ENCODE data around the gene SNX8. TPM values are rescaled to one million over a fixed set of nuclear protein-coding genes. Genes with fewer than 3 reads are reported as not detected.
A peak's percentile ranks its signal among the peaks of the same experiment; 100 is the strongest.

Gene SNX8
- total and polyA plus RNA-seq, 8 donors, result 7.1 to 16.1 (median 11.7) TPM

DNA sequence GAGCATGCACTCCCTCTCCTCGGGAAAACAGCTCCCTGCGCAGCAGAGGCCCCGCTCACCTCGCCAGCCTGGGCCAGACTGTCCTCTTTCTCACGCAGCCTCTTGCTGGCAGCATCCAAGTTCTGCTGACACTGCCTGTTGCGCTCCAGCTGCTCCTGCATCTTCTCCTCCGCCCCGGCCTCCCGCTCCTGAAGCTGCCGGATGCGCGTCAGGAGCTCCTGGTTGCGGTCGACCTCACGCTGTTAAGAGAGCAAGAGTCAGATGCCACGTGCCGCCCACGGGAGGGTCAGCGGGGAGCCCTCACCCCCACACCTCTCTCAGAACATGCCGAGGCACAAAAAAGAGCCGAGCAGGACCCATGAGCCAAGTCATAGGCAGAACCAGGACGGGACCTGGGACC is 91.7 kb downstream of the SNX8 start:
- FAIRE-seq (no peak), DNase-seq (peak in 1 of 6 donors; percentile 49), ATAC-seq (no peak)
- Histone ChIP-seq H3K27me3 (no peaks in the 10 kb centered on the region), H3K9me3 (no peaks in the 10 kb centered on the region), H3K4me3 (no peak overlapping the region), H3K4me1 (no peaks in the 10 kb centered on the region), H3K27ac (no peak overlapping the region), H3K36me3 (peaks cover 0 to under 1% (median 0%) of the 10 kb centered on the region in 3 donors)
- intact Hi-C loops (cut with DNase I), result no loop called here
- TF ChIP-seq, protein P1, sequence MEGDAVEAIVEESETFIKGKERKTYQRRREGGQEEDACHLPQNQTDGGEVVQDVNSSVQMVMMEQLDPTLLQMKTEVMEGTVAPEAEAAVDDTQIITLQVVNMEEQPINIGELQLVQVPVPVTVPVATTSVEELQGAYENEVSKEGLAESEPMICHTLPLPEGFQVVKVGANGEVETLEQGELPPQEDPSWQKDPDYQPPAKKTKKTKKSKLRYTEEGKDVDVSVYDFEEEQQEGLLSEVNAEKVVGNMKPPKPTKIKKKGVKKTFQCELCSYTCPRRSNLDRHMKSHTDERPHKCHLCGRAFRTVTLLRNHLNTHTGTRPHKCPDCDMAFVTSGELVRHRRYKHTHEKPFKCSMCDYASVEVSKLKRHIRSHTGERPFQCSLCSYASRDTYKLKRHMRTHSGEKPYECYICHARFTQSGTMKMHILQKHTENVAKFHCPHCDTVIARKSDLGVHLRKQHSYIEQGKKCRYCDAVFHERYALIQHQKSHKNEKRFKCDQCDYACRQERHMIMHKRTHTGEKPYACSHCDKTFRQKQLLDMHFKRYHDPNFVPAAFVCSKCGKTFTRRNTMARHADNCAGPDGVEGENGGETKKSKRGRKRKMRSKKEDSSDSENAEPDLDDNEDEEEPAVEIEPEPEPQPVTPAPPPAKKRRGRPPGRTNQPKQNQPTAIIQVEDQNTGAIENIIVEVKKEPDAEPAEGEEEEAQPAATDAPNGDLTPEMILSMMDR (IDR thresholded peaks at IDR 0.05), result no peak
- 93% methylated on average over 21 to 22 of the region's 22 CpGs for WGBS, 2 donors

DNA sequence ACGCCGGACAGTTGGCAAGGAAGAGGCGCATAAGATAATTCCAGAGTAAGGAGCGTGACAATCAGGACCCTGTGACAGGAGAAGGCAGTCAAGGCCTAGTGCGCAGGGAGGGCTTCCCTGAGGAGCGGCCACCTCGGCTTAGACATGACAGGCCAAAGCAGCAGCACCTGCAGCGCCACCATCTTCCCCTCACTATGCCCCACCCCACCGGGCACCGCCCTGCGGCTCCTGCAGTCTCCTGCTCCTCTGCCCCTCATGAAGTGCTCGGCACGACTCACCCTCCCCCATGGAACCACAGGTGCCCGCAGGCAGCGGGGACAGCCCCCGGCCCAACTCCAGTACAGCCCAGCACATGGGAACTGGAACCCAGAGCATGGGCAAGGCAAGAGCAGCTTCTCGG is 93.3 kb downstream of the SNX8 start:
- Histone ChIP-seq H3K27me3 (no peaks in the 10 kb centered on the region), H3K27ac (no peak overlapping the region), H3K4me1 (no peaks in the 10 kb centered on the region), H3K9me3 (no peaks in the 10 kb centered on the region), H3K4me3 (no peak overlapping the region), H3K36me3 (peaks cover 0 to 9% (median 3%) of the 10 kb centered on the region in 3 donors)
- intact Hi-C loops (cut with DNase I), result no loop called here
- FAIRE-seq (no peak), ATAC-seq (no peak), DNase-seq (peak in 1 of 6 donors; percentile 53)
- 94 to 96% methylated on average over 16 of the region's 17 CpGs for WGBS, 2 donors
- TF ChIP-seq, protein P1 (IDR thresholded peaks at IDR 0.05), result no peak

DNA sequence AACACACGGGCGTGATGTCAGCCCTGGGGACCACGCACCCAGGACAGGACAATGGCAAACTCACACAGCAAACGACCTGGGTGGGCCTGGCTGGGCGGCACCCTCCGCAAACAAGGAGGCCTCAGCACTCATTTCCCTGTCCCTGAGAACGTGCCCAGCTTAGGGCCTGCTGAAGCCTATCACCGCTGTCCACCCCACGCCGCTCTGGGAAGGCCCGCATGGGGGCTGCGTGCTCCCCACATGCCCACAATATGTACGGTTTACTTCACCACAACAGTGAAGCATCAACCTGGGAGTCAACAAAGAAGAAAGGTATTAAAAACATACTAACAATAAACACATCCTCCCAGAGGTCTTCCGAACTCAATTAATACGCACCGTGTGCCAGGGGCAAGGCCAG is 93.7 kb downstream of the SNX8 start:
- TF ChIP-seq, protein P1 (IDR thresholded peaks at IDR 0.05), result no peak
- intact Hi-C loops (cut with DNase I), result no loop called here
- FAIRE-seq, result no peak
- DNase-seq, result no peak
- H3K4me3 ChIP-seq, result no peak overlapping the region
- no peak for ATAC-seq
- H3K9me3 ChIP-seq, result no peaks in the 10 kb centered on the region
- peaks cover 0 to 9% (median 3%) of the 10 kb centered on the region in 3 donors for H3K36me3 ChIP-seq
- H3K27ac ChIP-seq, result no peak overlapping the region
- no peaks in the 10 kb centered on the region for H3K4me1 ChIP-seq
- 94 to 96% methylated on average over 16 of the region's 16 CpGs for WGBS, 2 donors
- H3K27me3 ChIP-seq, result no peaks in the 10 kb centered on the region

DNA sequence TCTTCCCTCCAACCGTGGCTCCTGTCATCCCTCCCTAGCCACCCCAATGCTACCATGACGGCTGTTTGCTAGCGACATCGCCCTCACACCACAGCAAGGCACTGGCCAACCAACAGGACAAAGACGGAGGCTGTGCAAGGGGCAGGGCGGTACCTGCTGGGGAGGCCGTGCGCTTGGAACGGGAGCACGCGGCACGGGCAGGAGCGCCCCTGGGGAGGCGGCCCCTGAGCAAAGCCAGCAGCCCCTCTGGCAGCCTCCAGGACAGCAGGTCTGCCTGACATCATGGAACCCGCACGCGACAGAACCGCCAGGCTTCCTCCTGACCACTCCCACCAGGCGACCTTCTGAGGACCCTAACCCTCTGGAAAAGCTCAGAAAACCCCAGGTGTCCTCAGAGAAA is 94.2 kb downstream of the SNX8 start:
- no peak for DNase-seq
- no peak overlapping the region for H3K27ac ChIP-seq
- no peak overlapping the region for H3K4me3 ChIP-seq
- intact Hi-C loops (cut with DNase I), result no loop called here
- no peaks in the 10 kb centered on the region for H3K9me3 ChIP-seq
- no peaks in the 10 kb centered on the region for H3K4me1 ChIP-seq
- TF ChIP-seq, protein P1 (IDR thresholded peaks at IDR 0.05), result no peak
- no peaks in the 10 kb centered on the region for H3K27me3 ChIP-seq
- FAIRE-seq, result no peak
- ATAC-seq, result no peak
- H3K36me3 ChIP-seq, result peaks cover 0 to 9% (median 3%) of the 10 kb centered on the region in 3 donors
- whole genome bisulfite sequencing, 2 donors, result 92 to 97% methylated on average over 19 of the region's 19 CpGs

DNA sequence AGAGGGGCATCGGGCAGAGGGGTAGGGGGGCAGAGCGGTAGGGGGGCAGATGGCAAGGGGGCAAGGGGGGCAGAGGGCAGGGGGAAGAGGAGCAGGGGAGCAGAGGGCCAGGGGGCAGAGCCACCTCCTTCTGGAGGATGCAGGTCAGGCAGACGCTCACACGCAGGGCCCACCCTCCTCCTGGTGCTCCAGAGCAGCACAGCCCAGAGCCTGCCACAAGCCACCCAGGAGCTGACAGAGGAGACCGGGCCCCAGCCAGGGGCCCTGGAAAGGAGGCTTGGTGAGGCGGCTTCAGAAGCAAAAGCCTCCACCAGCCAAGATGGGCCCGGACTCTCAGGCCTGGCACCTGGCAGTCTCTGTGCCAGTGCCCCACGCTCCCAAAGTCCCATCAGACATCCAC is 94.6 kb downstream of the SNX8 start:
- TF ChIP-seq, protein P1 (IDR thresholded peaks at IDR 0.05), result no peak
- FAIRE-seq, result no peak
- 93 to 94% methylated on average over 7 to 8 of the region's 8 CpGs for WGBS, 2 donors
- peaks cover 0 to 9% (median 3%) of the 10 kb centered on the region in 3 donors for H3K36me3 ChIP-seq
- no peaks in the 10 kb centered on the region for H3K9me3 ChIP-seq
- intact Hi-C loops (cut with DNase I), result loop anchor here in 2 of 3 donors (10.0 kb wide), 2 partner anchors 555 to 635 kb away; no protein-coding TSS in a partner anchor
- DNase-seq, result no peak
- H3K4me1 ChIP-seq, result no peaks in the 10 kb centered on the region
- no peaks in the 10 kb centered on the region for H3K27me3 ChIP-seq
- H3K4me3 ChIP-seq, result no peak overlapping the region
- no peak overlapping the region for H3K27ac ChIP-seq
- no peak for ATAC-seq
